ENCODE results near the gene KLHL29. TPM values are rescaled to one million over a fixed set of nuclear protein-coding genes. Genes with fewer than 3 reads are reported as not detected.

KLHL29 gene
- total and polyA plus RNA-seq, 4 donors: 0.29 to 2.3 (median 0.68) TPM

- H3K9me3 ChIP-seq (ENCODE audit: control insufficient read depth in 4 of 4, low read length in 3 of 4): no peaks in the 10 kb centered on the region
- peaks cover 0 to 3% (median 0%) of the 10 kb centered on the region in 4 donors for H3K27me3 ChIP-seq (ENCODE audit: control insufficient read depth in 4 of 4, insufficient read depth in 4 of 4, low read length in 3 of 4)
- TF ChIP-seq RAD21 (IDR thresholded peaks at IDR 0.05) (no peak), SP1 (IDR thresholded peaks at IDR 0.05) (no peak), YY1 (IDR thresholded peaks at IDR 0.05) (no peak), ZBTB33 (IDR thresholded peaks at IDR 0.05) (no peak), NR2F2 (IDR thresholded peaks at IDR 0.05) (no peak), GABPA (IDR thresholded peaks at IDR 0.05 in 1 of 2, conservative IDR thresholded peaks at IDR 0.05 in 1 of 2) (no peak), REST (IDR thresholded peaks at IDR 0.05) (no peak), HNF4A (conservative IDR thresholded peaks at IDR 0.05) (no peak), HNF4G (IDR thresholded peaks at IDR 0.05) (no peak), JUND (IDR thresholded peaks at IDR 0.05) (no peak)
- TF ChIP-seq, protein P1, sequence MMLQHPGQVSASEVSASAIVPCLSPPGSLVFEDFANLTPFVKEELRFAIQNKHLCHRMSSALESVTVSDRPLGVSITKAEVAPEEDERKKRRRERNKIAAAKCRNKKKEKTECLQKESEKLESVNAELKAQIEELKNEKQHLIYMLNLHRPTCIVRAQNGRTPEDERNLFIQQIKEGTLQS (IDR thresholded peaks at IDR 0.05): no peak
- no peak overlapping the region for H3K4me3 ChIP-seq (ENCODE audit: low read depth in 1 of 3, low read length in 3 of 3)
- H3K9ac ChIP-seq (ENCODE audit: low read depth in 1 of 2, low read length in 2 of 2): no peak overlapping the region
- no peak overlapping the region for H3K27ac ChIP-seq (ENCODE audit: low read depth in 1 of 2, low read length in 2 of 2)
- WGBS: 94% methylated on average over 10 of the region's 10 CpGs
- no peaks in the 10 kb centered on the region for H3K36me3 ChIP-seq (ENCODE audit: control insufficient read depth in 4 of 4, insufficient read depth in 3 of 4, low read depth in 1 of 4, low read length in 3 of 4)
- no peak for DNase-seq (ENCODE audit: low spot score)
- H3K4me1 ChIP-seq (ENCODE audit: control insufficient read depth in 4 of 4, insufficient read depth in 4 of 4, low read length in 3 of 4): no peaks in the 10 kb centered on the region
These were observed 82.6 kb downstream of the KLHL29 start for GRCh38 chr2:23467618-23468017.

- 81% methylated on average over 15 of the region's 15 CpGs for WGBS
These were observed 83.6 kb downstream of the KLHL29 start for GRCh38 chr2:23468474-23469141.

More at GRCh38 chr2:23468474-23469141, 83.6 kb downstream of the KLHL29 start:
- Histone ChIP-seq H3K9me3 (ENCODE audit: control insufficient read depth in 4 of 4, low read length in 3 of 4) (no peaks in the 10 kb centered on the region), H3K4me1 (ENCODE audit: control insufficient read depth in 4 of 4, insufficient read depth in 4 of 4, low read length in 3 of 4) (no peaks in the 10 kb centered on the region), H3K9ac (ENCODE audit: low read depth in 1 of 2, low read length in 2 of 2) (no peak overlapping the region), H3K27me3 (ENCODE audit: control insufficient read depth in 4 of 4, insufficient read depth in 4 of 4, low read length in 3 of 4) (peaks cover 0 to 3% (median 0%) of the 10 kb centered on the region in 4 donors), H3K27ac (ENCODE audit: low read depth in 1 of 2, low read length in 2 of 2) (no peak overlapping the region), H3K36me3 (ENCODE audit: control insufficient read depth in 4 of 4, insufficient read depth in 3 of 4, low read depth in 1 of 4, low read length in 3 of 4) (no peaks in the 10 kb centered on the region), H3K4me3 (ENCODE audit: low read depth in 1 of 3, low read length in 3 of 3) (no peak overlapping the region)
- no peak for DNase-seq (ENCODE audit: low spot score)
- TF ChIP-seq FOXA1 (IDR thresholded peaks at IDR 0.05): no peak
- no peak for TF ChIP-seq EGR1 (IDR thresholded peaks at IDR 0.05; ENCODE audit: low read depth in 2 of 2)
- TF ChIP-seq, protein P2, sequence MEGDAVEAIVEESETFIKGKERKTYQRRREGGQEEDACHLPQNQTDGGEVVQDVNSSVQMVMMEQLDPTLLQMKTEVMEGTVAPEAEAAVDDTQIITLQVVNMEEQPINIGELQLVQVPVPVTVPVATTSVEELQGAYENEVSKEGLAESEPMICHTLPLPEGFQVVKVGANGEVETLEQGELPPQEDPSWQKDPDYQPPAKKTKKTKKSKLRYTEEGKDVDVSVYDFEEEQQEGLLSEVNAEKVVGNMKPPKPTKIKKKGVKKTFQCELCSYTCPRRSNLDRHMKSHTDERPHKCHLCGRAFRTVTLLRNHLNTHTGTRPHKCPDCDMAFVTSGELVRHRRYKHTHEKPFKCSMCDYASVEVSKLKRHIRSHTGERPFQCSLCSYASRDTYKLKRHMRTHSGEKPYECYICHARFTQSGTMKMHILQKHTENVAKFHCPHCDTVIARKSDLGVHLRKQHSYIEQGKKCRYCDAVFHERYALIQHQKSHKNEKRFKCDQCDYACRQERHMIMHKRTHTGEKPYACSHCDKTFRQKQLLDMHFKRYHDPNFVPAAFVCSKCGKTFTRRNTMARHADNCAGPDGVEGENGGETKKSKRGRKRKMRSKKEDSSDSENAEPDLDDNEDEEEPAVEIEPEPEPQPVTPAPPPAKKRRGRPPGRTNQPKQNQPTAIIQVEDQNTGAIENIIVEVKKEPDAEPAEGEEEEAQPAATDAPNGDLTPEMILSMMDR (IDR thresholded peaks at IDR 0.05; ENCODE audit: low read depth, low read length, missing input control): no peak
- TF ChIP-seq JUND (IDR thresholded peaks at IDR 0.05): no peak
- no peak for TF ChIP-seq REST (IDR thresholded peaks at IDR 0.05)
- no peak for TF ChIP-seq RAD21 (IDR thresholded peaks at IDR 0.05)
- no peak for TF ChIP-seq FOXA2 (IDR thresholded peaks at IDR 0.05)
- TF ChIP-seq HNF4G (IDR thresholded peaks at IDR 0.05): no peak
- TF ChIP-seq YY1 (IDR thresholded peaks at IDR 0.05): no peak
- TF ChIP-seq GABPA (IDR thresholded peaks at IDR 0.05 in 1 of 2, conservative IDR thresholded peaks at IDR 0.05 in 1 of 2): no peak
- no peak for TF ChIP-seq SP1 (IDR thresholded peaks at IDR 0.05)
- no peak for TF ChIP-seq NR2F2 (IDR thresholded peaks at IDR 0.05)
- TF ChIP-seq, protein P3, sequence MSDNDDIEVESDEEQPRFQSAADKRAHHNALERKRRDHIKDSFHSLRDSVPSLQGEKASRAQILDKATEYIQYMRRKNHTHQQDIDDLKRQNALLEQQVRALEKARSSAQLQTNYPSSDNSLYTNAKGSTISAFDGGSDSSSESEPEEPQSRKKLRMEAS (IDR thresholded peaks at IDR 0.05): no peak
- TF ChIP-seq, protein P1 (IDR thresholded peaks at IDR 0.05): no peak

Measured in liver (tissue), 9 donors.